ENCODE results near the gene ZNF664.

ZNF664 gene

GRCh38 chr12:123958876-123959275 is 14.1 kb upstream of the ZNF664 start:
- no peak for DNase-seq (ENCODE audit: low read depth in 2 of 2)

- DNase-seq (ENCODE audit: low read depth in 2 of 2), result no peak
Observed at GRCh38 chr12:123960029-123960735, 12.8 kb upstream of the ZNF664 start.

GRCh38 chr12:123960856-123961255 is 12.2 kb upstream of the ZNF664 start:
- no peak for DNase-seq (ENCODE audit: low read depth in 2 of 2)

- DNase-seq (ENCODE audit: low read depth in 2 of 2), result no peak
Observed at GRCh38 chr12:123961585-123962345, 11.2 kb upstream of the ZNF664 start.

DNA sequence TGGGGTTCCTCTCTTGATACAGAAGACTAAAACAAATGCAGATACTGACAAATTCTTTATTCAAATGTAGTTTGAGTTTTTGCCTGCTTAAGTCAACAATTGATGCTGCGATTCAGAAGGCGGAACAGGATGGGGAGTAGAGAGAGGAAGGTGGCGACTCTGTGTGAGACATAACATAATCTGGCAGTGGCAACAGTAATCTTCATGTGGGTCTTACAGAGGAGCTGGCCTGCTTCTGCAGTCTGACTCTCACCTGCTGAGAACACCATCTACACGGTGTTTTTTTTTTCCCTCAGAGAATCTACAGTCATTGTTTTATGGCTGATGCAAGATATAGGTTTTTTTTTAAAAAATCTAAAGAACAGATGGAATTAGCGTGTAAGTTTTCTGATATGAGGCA is 10.5 kb upstream of the ZNF664 start:
- DNase-seq (ENCODE audit: low read depth in 2 of 2), result no peak

DNA sequence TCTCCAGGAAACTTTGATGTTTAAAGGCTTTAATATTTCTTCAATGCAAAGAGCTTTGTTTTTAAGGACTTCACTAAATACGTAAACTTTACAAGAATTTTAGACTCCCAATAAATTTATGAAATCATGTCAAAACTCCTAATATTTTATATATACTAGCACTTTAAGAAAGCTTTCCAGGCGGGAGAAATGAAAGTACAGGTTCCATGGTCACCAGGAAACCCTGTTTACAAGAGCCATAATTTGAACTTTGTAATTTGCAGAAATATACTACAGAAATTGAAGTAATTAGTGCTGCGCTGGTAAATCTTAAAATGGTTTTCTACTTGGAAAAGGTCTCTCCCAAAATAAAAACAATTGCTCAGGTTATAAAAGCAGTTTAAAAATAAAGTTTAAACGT is 9.2 kb upstream of the ZNF664 start:
- DNase-seq (ENCODE audit: low read depth in 2 of 2), result no peak

GRCh38 chr12:123965382-123965781 is 7.6 kb upstream of the ZNF664 start:
- DNase-seq (ENCODE audit: low read depth in 2 of 2), result no peak

DNA sequence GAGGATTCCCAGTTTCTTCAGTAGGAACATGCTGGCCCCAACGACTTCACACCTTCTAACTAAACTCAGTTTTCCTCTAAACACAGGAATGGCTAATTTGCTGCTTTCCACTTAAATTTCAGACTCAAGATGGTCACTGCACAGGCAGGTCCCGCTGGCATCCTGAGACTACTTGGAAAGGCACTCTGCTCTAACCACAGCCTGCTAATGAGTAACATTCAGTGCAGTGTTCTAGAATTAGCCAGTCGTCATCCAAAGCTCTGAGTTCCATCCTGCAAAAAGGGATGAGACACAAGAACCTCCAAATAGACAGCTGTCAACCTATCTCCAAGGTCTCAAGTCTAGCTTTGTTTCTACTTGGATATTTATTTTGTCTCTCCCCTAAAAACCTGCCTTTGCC is 6.4 kb upstream of the ZNF664 start:
- DNase-seq (ENCODE audit: low read depth in 2 of 2), result no peak

DNA sequence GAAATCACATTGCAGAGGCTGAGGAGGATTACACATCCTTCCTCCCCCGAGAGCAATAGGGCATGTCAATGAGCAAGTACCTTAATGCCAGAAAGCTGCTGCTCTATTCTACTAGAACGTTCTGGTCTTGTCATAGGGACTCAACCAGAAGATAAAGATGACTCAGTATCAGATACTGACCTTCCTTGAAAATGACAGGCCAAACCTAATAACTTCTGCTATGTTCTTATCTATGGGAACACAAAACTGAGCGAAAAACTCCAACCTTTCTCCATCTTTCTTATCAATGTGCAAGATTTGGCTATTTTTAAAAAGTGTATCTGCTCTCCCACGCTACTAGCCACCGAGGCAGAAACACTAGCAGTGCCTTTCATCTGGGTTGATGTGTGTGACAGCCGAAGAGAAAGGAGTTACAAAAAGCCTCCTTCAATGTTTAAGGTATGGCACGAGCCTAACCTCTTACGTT is 5.9 kb upstream of the ZNF664 start:
- no peak for DNase-seq (ENCODE audit: low read depth in 2 of 2)

- no peak for DNase-seq (ENCODE audit: low read depth in 2 of 2)
Observed at GRCh38 chr12:123971449-123971769, 1.6 kb upstream of the ZNF664 start.

GRCh38 chr12:123971770-123972456 is 1.1 kb upstream of the ZNF664 start:
- peak in 1 of 2 donors; percentile 10 for DNase-seq (ENCODE audit: low read depth in 2 of 2)

DNA sequence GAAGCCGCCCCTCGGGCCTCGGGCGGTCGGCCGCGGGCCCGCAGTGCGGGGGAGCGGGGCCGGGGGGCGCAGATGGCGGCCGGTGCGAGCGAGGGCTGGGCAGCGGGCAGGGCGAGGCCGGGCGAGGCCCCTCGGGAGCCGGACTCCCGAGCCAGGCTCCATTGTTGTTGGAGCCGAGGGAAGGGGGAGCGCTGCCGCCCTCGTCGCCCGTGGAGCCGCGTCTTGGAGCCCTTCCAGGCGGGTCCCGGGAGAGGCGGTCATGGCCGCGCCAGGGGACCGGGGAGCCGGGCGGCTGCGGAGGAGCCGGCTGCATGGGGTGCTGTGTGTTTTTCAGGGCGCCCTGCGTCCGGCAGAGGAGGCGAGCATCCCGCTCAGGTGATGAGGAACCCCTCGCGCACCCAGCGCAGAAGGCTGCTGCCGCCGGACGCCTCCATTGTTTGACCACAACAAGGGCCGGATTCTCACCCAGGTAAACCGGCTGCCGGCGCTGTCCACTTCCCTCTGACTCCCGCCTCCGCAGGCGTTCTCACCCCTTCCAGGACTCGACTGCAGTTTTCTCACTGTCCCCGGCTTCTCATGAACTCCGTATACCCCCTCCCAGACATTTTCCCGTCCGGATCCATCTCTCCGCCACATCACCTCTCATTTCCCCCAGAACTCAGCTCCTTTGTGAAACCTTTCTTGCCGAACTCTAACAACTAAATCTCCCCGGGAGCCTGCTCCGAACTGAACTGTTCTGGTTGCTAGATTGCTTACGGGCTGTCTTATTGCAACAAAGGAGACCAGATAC is 732 bp downstream of the ZNF664 start:
- DNase-seq (ENCODE audit: low read depth in 2 of 2), result peak in 1 of 2 donors; percentile 15

- DNase-seq (ENCODE audit: low read depth in 2 of 2), result no peak
Observed at GRCh38 chr12:123976227-123976826, 3.3 kb downstream of the ZNF664 start.

DNA sequence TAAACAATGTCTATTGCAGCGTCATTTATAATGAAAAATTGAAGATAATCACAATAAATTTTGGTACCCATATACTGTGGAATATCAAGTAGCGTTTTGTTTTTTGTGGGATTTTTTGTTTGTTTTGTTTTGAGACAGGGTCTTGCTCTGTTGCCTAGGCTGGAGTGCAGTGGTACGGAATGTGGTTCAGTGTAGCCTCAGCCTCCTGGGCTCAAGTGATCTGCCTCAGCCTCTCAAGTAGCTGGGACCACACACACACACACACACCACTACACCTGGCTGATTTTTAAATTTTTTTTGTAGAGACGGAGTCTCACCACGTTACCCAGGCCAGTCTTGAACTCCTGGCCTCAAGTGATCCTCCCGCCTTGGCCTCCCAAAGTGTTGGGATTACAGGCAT is 6.6 kb downstream of the ZNF664 start:
- no peak for DNase-seq (ENCODE audit: low read depth in 2 of 2)

- no peak for DNase-seq (ENCODE audit: low read depth in 2 of 2)
Observed at GRCh38 chr12:123982269-123982668, 9.3 kb downstream of the ZNF664 start.

DNA sequence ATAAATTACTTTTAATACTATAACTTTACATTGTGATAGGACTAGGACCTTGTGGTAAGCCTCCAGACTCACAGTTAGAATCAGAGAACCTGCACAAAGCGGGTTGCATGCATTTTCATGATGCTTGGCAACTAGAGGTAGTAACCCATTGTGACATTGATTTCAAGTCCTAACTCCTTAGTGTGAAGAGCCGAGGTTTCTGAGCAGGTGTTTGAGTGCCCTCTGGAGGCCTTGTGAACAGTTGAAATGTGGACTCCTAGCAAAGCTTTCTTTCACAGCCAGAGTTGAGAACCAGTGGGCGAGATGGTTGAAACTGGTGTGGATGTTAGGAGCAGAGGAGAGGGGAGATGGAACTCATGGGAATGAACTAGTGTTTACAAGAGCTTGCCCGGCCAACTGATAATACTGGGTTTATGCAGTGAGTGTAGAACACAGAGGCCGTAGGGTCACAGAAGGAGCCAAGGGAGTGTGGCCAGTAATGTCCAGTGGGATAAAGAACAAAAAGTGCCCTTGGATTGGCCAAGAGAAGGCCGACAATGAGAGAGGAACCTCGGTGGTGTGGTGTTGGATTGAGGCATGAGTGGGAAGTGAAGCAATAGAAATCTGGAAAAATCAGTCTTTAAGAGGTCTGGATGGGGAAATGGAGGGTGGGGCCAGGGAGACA is 10.9 kb downstream of the ZNF664 start:
- DNase-seq (ENCODE audit: low read depth in 2 of 2), result no peak

DNA sequence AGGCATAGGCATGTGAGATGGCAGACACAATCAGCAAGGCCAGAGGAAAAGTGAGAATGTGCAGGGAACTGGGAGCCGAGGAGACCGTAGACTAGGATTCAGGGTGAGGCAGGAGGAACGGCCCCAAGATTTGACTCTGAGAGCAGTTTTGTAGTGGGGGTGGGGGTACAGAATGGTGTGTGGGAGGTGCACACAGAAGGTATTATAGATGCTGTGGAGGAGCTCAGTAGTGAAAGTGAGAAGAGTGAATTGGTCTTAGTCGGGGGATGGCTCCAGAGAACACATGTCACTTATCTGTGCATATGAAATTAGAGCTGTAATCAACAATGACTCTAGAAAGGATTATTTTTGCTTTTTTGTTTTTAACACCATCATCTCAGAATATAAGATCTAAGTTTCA is 11.9 kb downstream of the ZNF664 start:
- DNase-seq (ENCODE audit: low read depth in 2 of 2), result no peak

- no peak for DNase-seq (ENCODE audit: low read depth in 2 of 2)
Observed at GRCh38 chr12:123986374-123986965, 13.5 kb downstream of the ZNF664 start.

DNA sequence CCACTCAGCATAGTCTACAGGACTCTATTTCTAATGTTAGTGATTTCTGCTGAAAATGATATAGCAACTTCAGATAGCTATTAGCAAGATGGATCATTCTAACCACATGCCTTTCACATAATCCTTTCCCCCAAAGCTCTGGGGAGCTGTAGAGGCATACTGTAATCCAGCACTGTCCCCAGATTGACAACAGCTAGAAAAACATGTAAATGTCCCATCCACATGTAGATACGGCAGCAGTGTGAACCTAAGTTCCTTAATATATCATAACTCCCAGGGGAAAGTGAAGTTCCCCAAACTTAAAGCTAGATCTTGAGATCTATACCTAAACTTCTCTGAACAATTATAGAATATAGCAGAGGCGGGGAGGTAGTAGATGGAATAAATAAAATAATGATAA is 14.0 kb downstream of the ZNF664 start:
- no peak for DNase-seq (ENCODE audit: low read depth in 2 of 2)

- no peak for DNase-seq (ENCODE audit: low read depth in 2 of 2)
Observed at GRCh38 chr12:123989168-123989567, 16.2 kb downstream of the ZNF664 start.

DNA sequence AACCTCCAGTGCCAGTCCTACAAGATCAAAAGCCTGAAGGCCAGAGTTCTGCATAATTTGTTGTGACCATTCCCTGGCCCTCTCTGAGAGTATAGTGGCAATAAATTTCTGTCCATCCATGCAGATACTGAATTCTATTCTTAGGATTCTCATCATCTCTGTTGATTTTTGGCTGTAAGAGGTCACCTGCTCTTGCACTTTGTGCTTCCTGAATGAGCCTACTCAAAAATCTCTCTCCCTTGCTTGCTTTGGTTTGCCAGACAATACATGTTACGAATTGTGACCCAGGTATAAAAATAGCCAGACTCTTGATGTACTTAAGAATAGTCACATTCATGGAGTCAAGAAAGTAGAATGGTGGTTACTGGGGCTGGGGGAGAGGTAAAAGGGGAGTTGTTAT is 16.7 kb downstream of the ZNF664 start:
- no peak for DNase-seq (ENCODE audit: low read depth in 2 of 2)

Measured in stimulated activated CD4-positive, alpha-beta T cell treated with anti-CD3 and anti-CD28 coated beads, Interleukin-15, amount 100 ng/mL, for 48 hours (primary cell).